Neural cell (in vitro differentiated cells): Measurements from ENCODE around the gene CDR2L. TPM values are rescaled to one million over a fixed set of nuclear protein-coding genes. Genes with fewer than 3 reads are reported as not detected.
"Not testable (repeated sequence)": the region's sequence is repeated elsewhere in the genome, so short reads cannot be mapped to it uniquely, and the experiment has no call there.

Experiments
- H2AFZ ChIP-seq: fragments of 200-600, 300-800 bp; sonication (generic), shearing (Covaris generic); 2 replicates; pipeline ENCODE4 v1.6.0; 2014; ENCODE audit warnings: low read depth, mild to moderate bottlenecking, antibody characterized with exemption, low read length, moderate library complexity
- H3F3A ChIP-seq: fragments of 200-600 bp; shearing (Covaris generic); 2 replicates; pipeline ENCODE4 v1.6.1; 2016; ENCODE audit warnings: mild to moderate bottlenecking, moderate library complexity, mixed read lengths, antibody characterized with exemption, low read length; ENCODE audit not compliant: insufficient read depth, poor library complexity, severe bottlenecking
- H3K27ac ChIP-seq: fragments of 200-600, 300-800 bp; sonication (generic), shearing (Covaris generic); 2 replicates; pipeline ENCODE4 v1.5.1; 2014; ENCODE audit warnings: mild to moderate bottlenecking, low read length, moderate library complexity
- H3K27me3 ChIP-seq: fragments of 300-800, 200-600 bp; sonication (generic), shearing (Covaris generic); 2 replicates; pipeline ENCODE4 v1.6.0; 2014; ENCODE audit warnings: mild to moderate bottlenecking, low read depth, low read length, moderate library complexity; ENCODE audit not compliant: insufficient read depth
- H3K36me3 ChIP-seq: fragments of 300-800, 200-600 bp; sonication (generic), shearing (Covaris generic); 2 replicates; pipeline ENCODE4 v1.5.1; 2014; ENCODE audit warnings: mild to moderate bottlenecking, antibody characterized with exemption, low read length, moderate library complexity; ENCODE audit not compliant: insufficient read depth
- H3K4me2 ChIP-seq: fragments of 300-800, 200-600 bp; sonication (generic), shearing (Covaris generic); 2 replicates; pipeline ENCODE4 v1.6.0; 2014; ENCODE audit warnings: mild to moderate bottlenecking, low read length
- H3K4me3 ChIP-seq: fragments of 300-800, 200-600 bp; sonication (generic), shearing (Covaris generic); 2 replicates; pipeline ENCODE4 v1.5.1; 2014; ENCODE audit warnings: mild to moderate bottlenecking, low read length, moderate library complexity
- H3K79me2 ChIP-seq: fragments of 200-600 bp; shearing (Covaris generic); replicated peaks from 2 replicates; pipeline ENCODE4 v1.6.0; 2014; ENCODE audit warnings: mild to moderate bottlenecking, low read length, moderate library complexity; ENCODE audit not compliant: insufficient read depth
- H3K9ac ChIP-seq: fragments of 300-800, 200-600 bp; sonication (generic), shearing (Covaris generic); 2 replicates; pipeline ENCODE4 v1.6.1; 2016; ENCODE audit warnings: mild to moderate bottlenecking, low read length, mixed read lengths
- H3K9me2 ChIP-seq: fragments of 200-600 bp; shearing (Covaris generic); 2 replicates; pipeline ENCODE4 v1.6.1; 2016; ENCODE audit warnings: mild to moderate bottlenecking, low read length, mixed read lengths; ENCODE audit not compliant: insufficient read depth
- H3K9me3 ChIP-seq: fragments of 200-600, 300-800 bp; sonication (generic), shearing (Covaris generic); 2 replicates; pipeline ENCODE4 v1.6.1; 2016; ENCODE audit warnings: mild to moderate bottlenecking, mixed run types, low read length, moderate library complexity, mixed read lengths
- H4K20me1 ChIP-seq: fragments of 200-600 bp; shearing (Covaris generic); 2 replicates; pipeline ENCODE4 v1.6.1; 2016; ENCODE audit warnings: mild to moderate bottlenecking, mixed run types; ENCODE audit not compliant: insufficient read depth
- EP300 ChIP-seq: fragments of 450-650 bp; conservative IDR thresholded peaks from 2 replicates; pipeline ENCODE4 v1.6.1; 2014; ENCODE audit warnings: antibody characterized with exemption, mild to moderate bottlenecking, moderate library complexity; ENCODE audit not compliant: poor library complexity, severe bottlenecking
- EZH2 ChIP-seq: fragments of 200-600, 300-800 bp; shearing (Covaris generic), sonication (generic); IDR thresholded peaks from 2 replicates; pipeline ENCODE4 v1.6.1; 2014; ENCODE audit warnings: antibody characterized with exemption, low read length, borderline replicate concordance, mild to moderate bottlenecking; ENCODE audit not compliant: insufficient read depth, poor library complexity, severe bottlenecking
- MXI1 ChIP-seq: fragments of 450-650 bp; conservative IDR thresholded peaks from 2 replicates; pipeline ENCODE4 v1.6.1; 2014; ENCODE audit warnings: antibody characterized with exemption, mild to moderate bottlenecking; ENCODE audit not compliant: poor library complexity, severe bottlenecking
- POLR2AphosphoS5 ChIP-seq: IDR thresholded peaks from 2 replicates; pipeline ENCODE4 v1.6.1; 2012
- RAD21 ChIP-seq: fragments of 450-650 bp; conservative IDR thresholded peaks from 2 replicates; pipeline ENCODE4 v1.6.1; 2014; ENCODE audit warnings: antibody characterized with exemption, mild to moderate bottlenecking, moderate library complexity
- SMC3 ChIP-seq: fragments of 450-650 bp; conservative IDR thresholded peaks from 2 replicates; pipeline ENCODE4 v1.6.1; 2014; ENCODE audit warnings: antibody characterized with exemption, mild to moderate bottlenecking, moderate library complexity; ENCODE audit not compliant: poor library complexity
- TAF1 ChIP-seq: IDR thresholded peaks from 2 replicates; pipeline ENCODE4 v1.6.1; 2012; ENCODE audit warnings: low read depth
- polyA plus RNA-seq: library from polyadenylated mRNA; depleted of rRNA; stranded (reverse); fragments of >200 nt; gene quantifications from 2 replicates; pipeline ENCODE4 v1.2.3, GENCODE V29; 2014
- TF ChIP-seq, protein P1 (sequence below): fragments of 450-650 bp; IDR thresholded peaks from 2 replicates; pipeline ENCODE4 v1.5.1; 2014; ENCODE audit warnings: antibody characterized with exemption, mild to moderate bottlenecking, moderate library complexity; ENCODE audit not compliant: poor library complexity, severe bottlenecking
- TF ChIP-seq, protein P2 (sequence below): IDR thresholded peaks from 2 replicates; pipeline ENCODE4 v1.6.1; 2012; ENCODE audit warnings: borderline replicate concordance

CDR2L gene
- polyA plus RNA-seq, 1 donor from 2014 or later = 8.1 TPM

GRCh38 chr17:75039238-75039637 is 51.8 kb downstream of the CDR2L start:
- H3K9me3 ChIP-seq = no peaks in the 10 kb centered on the region
- peaks cover 6% of the 10 kb centered on the region for H3K36me3 ChIP-seq
- no peaks in the 10 kb centered on the region for H4K20me1 ChIP-seq
- TF ChIP-seq, protein P1, sequence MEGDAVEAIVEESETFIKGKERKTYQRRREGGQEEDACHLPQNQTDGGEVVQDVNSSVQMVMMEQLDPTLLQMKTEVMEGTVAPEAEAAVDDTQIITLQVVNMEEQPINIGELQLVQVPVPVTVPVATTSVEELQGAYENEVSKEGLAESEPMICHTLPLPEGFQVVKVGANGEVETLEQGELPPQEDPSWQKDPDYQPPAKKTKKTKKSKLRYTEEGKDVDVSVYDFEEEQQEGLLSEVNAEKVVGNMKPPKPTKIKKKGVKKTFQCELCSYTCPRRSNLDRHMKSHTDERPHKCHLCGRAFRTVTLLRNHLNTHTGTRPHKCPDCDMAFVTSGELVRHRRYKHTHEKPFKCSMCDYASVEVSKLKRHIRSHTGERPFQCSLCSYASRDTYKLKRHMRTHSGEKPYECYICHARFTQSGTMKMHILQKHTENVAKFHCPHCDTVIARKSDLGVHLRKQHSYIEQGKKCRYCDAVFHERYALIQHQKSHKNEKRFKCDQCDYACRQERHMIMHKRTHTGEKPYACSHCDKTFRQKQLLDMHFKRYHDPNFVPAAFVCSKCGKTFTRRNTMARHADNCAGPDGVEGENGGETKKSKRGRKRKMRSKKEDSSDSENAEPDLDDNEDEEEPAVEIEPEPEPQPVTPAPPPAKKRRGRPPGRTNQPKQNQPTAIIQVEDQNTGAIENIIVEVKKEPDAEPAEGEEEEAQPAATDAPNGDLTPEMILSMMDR = no peak
- TF ChIP-seq TAF1 (no peak), RAD21 (no peak), MXI1 (no peak), POLR2AphosphoS5 (no peak), EP300 (no peak)
- no peak overlapping the region for H3K4me2 ChIP-seq
- H3K9ac ChIP-seq = no peak overlapping the region
- no peaks in the 10 kb centered on the region for H3K79me2 ChIP-seq
- H3K27me3 ChIP-seq = no peaks in the 10 kb centered on the region
- no peak overlapping the region for H2AFZ ChIP-seq
- no peak overlapping the region for H3K27ac ChIP-seq
- H3K9me2 ChIP-seq = no peaks in the 10 kb centered on the region
- H3F3A ChIP-seq = no peaks in the 10 kb centered on the region
- no peak overlapping the region for H3K4me3 ChIP-seq

- Histone ChIP-seq H3K9ac (no peak overlapping the region), H2AFZ (no peak overlapping the region), H3K4me2 (no peak overlapping the region), H3K9me3 (no peaks in the 10 kb centered on the region), H3K9me2 (no peaks in the 10 kb centered on the region), H4K20me1 (no peaks in the 10 kb centered on the region), H3K27me3 (no peaks in the 10 kb centered on the region), H3F3A (no peaks in the 10 kb centered on the region), H3K36me3 (peaks cover 6% of the 10 kb centered on the region), H3K79me2 (no peaks in the 10 kb centered on the region), H3K27ac (no peak overlapping the region), H3K4me3 (no peak overlapping the region)
- TF ChIP-seq SMC3 = no peak
- TF ChIP-seq EZH2 = no peak
- TF ChIP-seq, protein P1 = no peak
- no peak for TF ChIP-seq TAF1
- TF ChIP-seq EP300 = no peak
- TF ChIP-seq RAD21 = no peak
- TF ChIP-seq POLR2AphosphoS5 = no peak
- TF ChIP-seq, protein P2, sequence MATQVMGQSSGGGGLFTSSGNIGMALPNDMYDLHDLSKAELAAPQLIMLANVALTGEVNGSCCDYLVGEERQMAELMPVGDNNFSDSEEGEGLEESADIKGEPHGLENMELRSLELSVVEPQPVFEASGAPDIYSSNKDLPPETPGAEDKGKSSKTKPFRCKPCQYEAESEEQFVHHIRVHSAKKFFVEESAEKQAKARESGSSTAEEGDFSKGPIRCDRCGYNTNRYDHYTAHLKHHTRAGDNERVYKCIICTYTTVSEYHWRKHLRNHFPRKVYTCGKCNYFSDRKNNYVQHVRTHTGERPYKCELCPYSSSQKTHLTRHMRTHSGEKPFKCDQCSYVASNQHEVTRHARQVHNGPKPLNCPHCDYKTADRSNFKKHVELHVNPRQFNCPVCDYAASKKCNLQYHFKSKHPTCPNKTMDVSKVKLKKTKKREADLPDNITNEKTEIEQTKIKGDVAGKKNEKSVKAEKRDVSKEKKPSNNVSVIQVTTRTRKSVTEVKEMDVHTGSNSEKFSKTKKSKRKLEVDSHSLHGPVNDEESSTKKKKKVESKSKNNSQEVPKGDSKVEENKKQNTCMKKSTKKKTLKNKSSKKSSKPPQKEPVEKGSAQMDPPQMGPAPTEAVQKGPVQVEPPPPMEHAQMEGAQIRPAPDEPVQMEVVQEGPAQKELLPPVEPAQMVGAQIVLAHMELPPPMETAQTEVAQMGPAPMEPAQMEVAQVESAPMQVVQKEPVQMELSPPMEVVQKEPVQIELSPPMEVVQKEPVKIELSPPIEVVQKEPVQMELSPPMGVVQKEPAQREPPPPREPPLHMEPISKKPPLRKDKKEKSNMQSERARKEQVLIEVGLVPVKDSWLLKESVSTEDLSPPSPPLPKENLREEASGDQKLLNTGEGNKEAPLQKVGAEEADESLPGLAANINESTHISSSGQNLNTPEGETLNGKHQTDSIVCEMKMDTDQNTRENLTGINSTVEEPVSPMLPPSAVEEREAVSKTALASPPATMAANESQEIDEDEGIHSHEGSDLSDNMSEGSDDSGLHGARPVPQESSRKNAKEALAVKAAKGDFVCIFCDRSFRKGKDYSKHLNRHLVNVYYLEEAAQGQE = no peak
- TF ChIP-seq MXI1 = no peak
Observed at GRCh38 chr17:75041656-75042280, 54.3 kb downstream of the CDR2L start.

DNA sequence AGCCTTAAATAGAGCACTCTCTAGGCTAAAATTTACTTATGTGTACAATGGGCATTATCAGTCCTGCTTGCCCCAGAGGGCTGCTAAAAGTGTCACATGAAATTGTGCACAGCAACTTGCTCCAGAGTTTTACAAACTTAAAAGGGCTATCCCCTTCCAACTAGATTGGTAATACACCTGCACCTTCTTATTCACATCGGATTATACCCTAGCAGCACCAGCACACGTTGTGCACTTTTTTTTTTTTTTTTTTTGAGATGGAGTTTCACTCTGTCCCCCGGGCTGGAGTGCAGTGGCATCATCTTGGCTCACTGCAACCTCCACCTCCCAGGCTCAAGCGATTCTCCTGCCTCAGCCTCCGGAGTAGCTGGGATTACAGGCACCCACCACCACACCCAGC is 56.4 kb downstream of the CDR2L start:
- not testable (repeated sequence) for H3K9me3 ChIP-seq, H3K4me3 ChIP-seq, H4K20me1 ChIP-seq, H3F3A ChIP-seq, H3K27ac ChIP-seq, H3K4me2 ChIP-seq, H3K9me2 ChIP-seq, H2AFZ ChIP-seq, H3K9ac ChIP-seq, H3K36me3 ChIP-seq, H3K27me3 ChIP-seq
- H3K79me2 ChIP-seq = peaks cover 11% of the 10 kb centered on the region
